Measurements from ENCODE around the gene PRSS57. TPM values are rescaled to one million over a fixed set of nuclear protein-coding genes. Genes with fewer than 3 reads are reported as not detected.
A peak's percentile ranks its signal among the peaks of the same experiment; 100 is the strongest.

The PRSS57 gene
- total RNA-seq, 1 donor, result not detected

DNA sequence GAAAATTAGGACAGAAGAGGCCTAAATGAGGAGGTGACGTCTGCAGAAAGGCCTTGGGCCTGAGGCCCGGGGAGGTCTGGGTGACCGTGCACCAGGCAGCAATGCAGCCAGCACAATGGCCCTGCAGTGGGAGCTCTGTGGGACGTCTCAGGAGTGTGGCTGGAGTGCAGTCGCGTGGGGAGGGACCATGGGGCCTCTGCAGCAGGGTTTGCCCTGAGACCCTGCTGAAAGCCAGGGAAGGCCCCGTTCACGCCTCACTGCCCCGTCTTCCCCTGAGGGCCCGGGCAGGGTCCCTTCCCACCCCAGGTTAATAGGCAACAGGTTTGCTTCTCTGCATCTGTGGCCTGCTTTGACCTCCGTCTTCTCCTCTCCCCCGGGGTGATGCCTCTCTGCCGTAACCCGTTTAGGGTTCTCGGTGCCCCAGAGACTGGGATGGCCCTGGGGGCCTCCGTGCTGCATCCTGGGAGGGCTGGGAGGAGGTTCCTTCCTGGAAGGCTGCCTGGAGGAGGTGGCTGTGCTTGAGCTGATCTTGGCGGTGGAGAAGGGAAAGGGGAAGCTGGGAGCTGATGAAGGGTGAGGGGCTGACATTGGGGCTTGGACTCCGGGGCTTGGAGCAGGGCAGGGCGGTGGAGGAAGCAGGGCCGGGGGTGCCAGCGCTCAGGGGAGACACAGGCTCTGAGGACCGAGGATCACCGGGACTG, 23.1 kb upstream of the PRSS57 start:
- no peaks in the 10 kb centered on the region for H4K20me1 ChIP-seq (ENCODE audit: insufficient read depth, low read length)
- no peaks in the 10 kb centered on the region for H3K79me2 ChIP-seq (ENCODE audit: insufficient read depth, low read length)
- no peak overlapping the region for H3K4me2 ChIP-seq (ENCODE audit: insufficient read depth, low read length)
- H3K27me3 ChIP-seq (ENCODE audit: insufficient read depth, low read length), result no peaks in the 10 kb centered on the region
- TF ChIP-seq, protein P1, sequence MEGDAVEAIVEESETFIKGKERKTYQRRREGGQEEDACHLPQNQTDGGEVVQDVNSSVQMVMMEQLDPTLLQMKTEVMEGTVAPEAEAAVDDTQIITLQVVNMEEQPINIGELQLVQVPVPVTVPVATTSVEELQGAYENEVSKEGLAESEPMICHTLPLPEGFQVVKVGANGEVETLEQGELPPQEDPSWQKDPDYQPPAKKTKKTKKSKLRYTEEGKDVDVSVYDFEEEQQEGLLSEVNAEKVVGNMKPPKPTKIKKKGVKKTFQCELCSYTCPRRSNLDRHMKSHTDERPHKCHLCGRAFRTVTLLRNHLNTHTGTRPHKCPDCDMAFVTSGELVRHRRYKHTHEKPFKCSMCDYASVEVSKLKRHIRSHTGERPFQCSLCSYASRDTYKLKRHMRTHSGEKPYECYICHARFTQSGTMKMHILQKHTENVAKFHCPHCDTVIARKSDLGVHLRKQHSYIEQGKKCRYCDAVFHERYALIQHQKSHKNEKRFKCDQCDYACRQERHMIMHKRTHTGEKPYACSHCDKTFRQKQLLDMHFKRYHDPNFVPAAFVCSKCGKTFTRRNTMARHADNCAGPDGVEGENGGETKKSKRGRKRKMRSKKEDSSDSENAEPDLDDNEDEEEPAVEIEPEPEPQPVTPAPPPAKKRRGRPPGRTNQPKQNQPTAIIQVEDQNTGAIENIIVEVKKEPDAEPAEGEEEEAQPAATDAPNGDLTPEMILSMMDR (IDR thresholded peaks at IDR 0.05; ENCODE audit: extremely low read depth, low read depth, low read length), result no peak
- H3K36me3 ChIP-seq (ENCODE audit: insufficient read depth, low read length), result no peaks in the 10 kb centered on the region
- peak; percentile 79 for DNase-seq (ENCODE audit: insufficient read length, low spot score, missing footprints)
- no peak overlapping the region for H3K27ac ChIP-seq (ENCODE audit: low read depth, low read length)
- H3K4me1 ChIP-seq (ENCODE audit: insufficient read depth, low read length), result no peaks in the 10 kb centered on the region
- no peaks in the 10 kb centered on the region for H3K9me3 ChIP-seq (ENCODE audit: low read depth, low read length)
- no peak overlapping the region for H3K4me3 ChIP-seq (ENCODE audit: insufficient read depth, low read length)
- no peak overlapping the region for H2AFZ ChIP-seq (ENCODE audit: low read length)

DNA sequence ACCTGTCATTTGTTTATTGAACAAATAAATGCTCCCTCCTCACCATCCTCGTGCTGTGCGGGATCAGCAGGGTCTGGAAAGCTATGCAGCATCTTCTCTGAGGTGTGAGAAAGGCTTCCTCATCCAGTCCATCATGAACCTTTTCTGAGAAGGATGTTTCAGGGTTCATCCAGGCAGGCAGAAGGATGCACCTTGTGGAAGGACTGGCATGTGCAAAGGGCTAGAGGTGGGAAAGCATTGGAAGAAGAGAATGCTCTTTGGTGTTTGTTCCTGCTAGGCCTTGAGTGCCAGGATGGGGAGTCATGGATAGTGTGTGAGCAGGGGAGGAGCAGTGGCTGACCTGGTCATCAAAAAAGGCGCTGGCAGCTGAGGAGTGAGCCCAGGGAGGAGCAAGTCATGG, 20.1 kb upstream of the PRSS57 start:
- no peaks in the 10 kb centered on the region for H3K79me2 ChIP-seq (ENCODE audit: insufficient read depth, low read length)
- TF ChIP-seq, protein P1 (IDR thresholded peaks at IDR 0.05; ENCODE audit: extremely low read depth, low read depth, low read length), result no peak
- H3K4me3 ChIP-seq (ENCODE audit: insufficient read depth, low read length), result no peak overlapping the region

DNA sequence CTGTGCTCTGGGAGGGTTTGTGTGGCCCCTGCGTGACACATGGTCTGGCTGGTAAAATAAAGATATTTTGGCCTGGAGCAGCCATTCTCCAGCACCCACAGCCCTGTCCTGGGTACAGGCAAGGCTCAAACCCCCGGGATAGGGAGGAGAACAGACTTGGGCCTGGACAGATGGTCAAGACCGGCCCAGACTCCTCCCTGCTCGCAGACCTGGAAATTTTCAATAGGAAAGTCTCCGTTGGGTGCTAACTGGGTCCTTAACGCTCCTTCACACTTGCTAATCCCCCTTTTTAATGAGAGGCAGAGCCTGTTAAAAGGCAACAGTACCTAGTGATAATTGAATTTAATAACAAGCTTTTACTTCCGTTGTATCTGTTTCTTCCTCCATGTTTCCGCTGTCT, 16.0 kb upstream of the PRSS57 start:
- Histone ChIP-seq H3K79me2 (ENCODE audit: insufficient read depth, low read length) (no peaks in the 10 kb centered on the region), H3K9me3 (ENCODE audit: low read depth, low read length) (peaks cover 3% of the 10 kb centered on the region), H3K4me1 (ENCODE audit: insufficient read depth, low read length) (no peaks in the 10 kb centered on the region), H3K27ac (ENCODE audit: low read depth, low read length) (no peak overlapping the region), H3K36me3 (ENCODE audit: insufficient read depth, low read length) (no peaks in the 10 kb centered on the region), H3K4me3 (ENCODE audit: insufficient read depth, low read length) (no peak overlapping the region), H4K20me1 (ENCODE audit: insufficient read depth, low read length) (no peaks in the 10 kb centered on the region), H3K27me3 (ENCODE audit: insufficient read depth, low read length) (peaks cover 27% of the 10 kb centered on the region), H3K4me2 (ENCODE audit: insufficient read depth, low read length) (no peak overlapping the region), H2AFZ (ENCODE audit: low read length) (no peak overlapping the region)
- DNase-seq (ENCODE audit: insufficient read length, low spot score, missing footprints), result peak; percentile 37
- TF ChIP-seq, protein P1 (IDR thresholded peaks at IDR 0.05; ENCODE audit: extremely low read depth, low read depth, low read length), result no peak

More for the DNA sequence above, 20.1 kb upstream of the PRSS57 start:
- Histone ChIP-seq H4K20me1 (ENCODE audit: insufficient read depth, low read length) (no peaks in the 10 kb centered on the region), H3K4me2 (ENCODE audit: insufficient read depth, low read length) (no peak overlapping the region), H3K27ac (ENCODE audit: low read depth, low read length) (no peak overlapping the region), H3K4me1 (ENCODE audit: insufficient read depth, low read length) (no peaks in the 10 kb centered on the region), H2AFZ (ENCODE audit: low read length) (no peak overlapping the region), H3K36me3 (ENCODE audit: insufficient read depth, low read length) (no peaks in the 10 kb centered on the region), H3K27me3 (ENCODE audit: insufficient read depth, low read length) (peaks cover 11% of the 10 kb centered on the region), H3K9me3 (ENCODE audit: low read depth, low read length) (no peaks in the 10 kb centered on the region)
- DNase-seq (ENCODE audit: insufficient read length, low spot score, missing footprints), result peak; percentile 38

DNA sequence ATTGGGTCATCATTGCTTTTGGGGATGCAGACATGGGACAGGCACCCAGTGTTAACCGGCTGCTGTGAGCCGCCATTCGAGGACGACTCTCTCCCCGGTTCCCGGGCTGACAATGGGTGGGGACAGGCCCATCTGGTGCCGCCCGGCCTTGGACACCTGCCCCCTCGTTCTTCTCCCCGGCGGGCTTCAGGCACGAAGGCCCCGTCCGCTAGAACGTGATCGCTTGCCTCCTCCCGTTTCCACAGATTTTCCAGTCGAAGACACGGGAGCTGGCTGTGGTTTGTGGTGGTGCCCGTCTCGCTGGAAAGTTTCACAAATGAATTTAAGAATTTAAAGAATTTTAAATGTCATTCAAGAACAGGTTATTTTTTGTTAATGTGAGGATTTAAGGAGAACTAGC, 15.5 kb upstream of the PRSS57 start:
- TF ChIP-seq, protein P1 (IDR thresholded peaks at IDR 0.05; ENCODE audit: extremely low read depth, low read depth, low read length), result no peak
- no peak overlapping the region for H3K4me3 ChIP-seq (ENCODE audit: insufficient read depth, low read length)
- DNase-seq (ENCODE audit: insufficient read length, low spot score, missing footprints), result peak; percentile 59

More for the DNA sequence above, 15.5 kb upstream of the PRSS57 start:
- no peak overlapping the region for H2AFZ ChIP-seq (ENCODE audit: low read length)
- no peaks in the 10 kb centered on the region for H3K79me2 ChIP-seq (ENCODE audit: insufficient read depth, low read length)
- H3K36me3 ChIP-seq (ENCODE audit: insufficient read depth, low read length), result no peaks in the 10 kb centered on the region
- H3K4me1 ChIP-seq (ENCODE audit: insufficient read depth, low read length), result no peaks in the 10 kb centered on the region
- H4K20me1 ChIP-seq (ENCODE audit: insufficient read depth, low read length), result no peaks in the 10 kb centered on the region
- peaks cover 3% of the 10 kb centered on the region for H3K9me3 ChIP-seq (ENCODE audit: low read depth, low read length)
- no peak overlapping the region for H3K4me2 ChIP-seq (ENCODE audit: insufficient read depth, low read length)
- no peak overlapping the region for H3K27ac ChIP-seq (ENCODE audit: low read depth, low read length)
- H3K27me3 ChIP-seq (ENCODE audit: insufficient read depth, low read length), result peaks cover 27% of the 10 kb centered on the region
